Suprapubic skin (tissue), 4 donors: ENCODE measurements around the gene AKAP13. TPM values are rescaled to one million over a fixed set of nuclear protein-coding genes. Genes with fewer than 3 reads are reported as not detected.

Experiments
- DNase-seq, 2 donors: peaks; one replicate each; pipeline ENCODE4 v3.0.0-alpha.2; 2019; ENCODE audit warnings: low spot score in 2 of 2
- H3K27ac ChIP-seq: fragments of 200-600 bp; sonication (generic); one replicate; pipeline ENCODE4 v1.5.1; 2019
- H3K27me3 ChIP-seq: fragments of 200-600 bp; sonication (generic); one replicate; pipeline ENCODE4 v1.5.1; 2019
- H3K36me3 ChIP-seq: fragments of 200-600 bp; sonication (generic); one replicate; pipeline ENCODE4 v1.5.1; 2019
- H3K4me1 ChIP-seq: fragments of 200-600 bp; sonication (generic); one replicate; pipeline ENCODE4 v1.5.1; 2019
- H3K4me3 ChIP-seq: fragments of 200-600 bp; sonication (generic); one replicate; pipeline ENCODE4 v1.5.1; 2019; ENCODE audit warnings: mild to moderate bottlenecking
- H3K9me3 ChIP-seq: fragments of 200-600 bp; sonication (generic); one replicate; pipeline ENCODE4 v1.5.1; 2019
- EP300 ChIP-seq: sonication (generic); formaldehyde crosslinking; IDR thresholded peaks from one replicate; pipeline ENCODE4 v1.6.1; 2017; ENCODE audit warnings: antibody characterized with exemption
- POLR2A ChIP-seq, 2 donors: fragments of 450-650 bp; IDR thresholded peaks; one replicate each; pipeline ENCODE4 v1.6.1; 2017; ENCODE audit warnings: antibody characterized with exemption in 2 of 2, mild to moderate bottlenecking in 2 of 2, moderate library complexity in 2 of 2
- POLR2AphosphoS5 ChIP-seq, 3 donors: sonication (generic); formaldehyde crosslinking; IDR thresholded peaks; one replicate each; pipeline ENCODE4 v1.6.1; 2017; ENCODE audit warnings: antibody characterized with exemption in 3 of 3
- WGBS: methylation state at CpG from one replicate; pipeline ENCODE4 v1.1.5; 2018; 5-methylcytosine and 5-hydroxymethylcytosine counted together
- total RNA-seq, 4 donors: library from RNA; depleted of rRNA; stranded (reverse); fragments of >200 nt; gene quantifications; one replicate each; pipeline ENCODE4 v1.1.0, GENCODE V29; 2016
- TF ChIP-seq, protein P1 (sequence below), 2 donors: fragments of 200-600 bp in 1 of 2; fragments of 450-650 bp in 1 of 2; sonication (generic) in 1 of 2; IDR thresholded peaks; one replicate each; pipeline ENCODE4 v1.5.1; 2016 to 2019; ENCODE audit warnings: antibody characterized with exemption in 2 of 2, mild to moderate bottlenecking in 1 of 2, moderate library complexity in 1 of 2

Gene AKAP13
- total RNA-seq, 4 donors from 2014 or later: 124 to 249 (median 163) TPM

DNA sequence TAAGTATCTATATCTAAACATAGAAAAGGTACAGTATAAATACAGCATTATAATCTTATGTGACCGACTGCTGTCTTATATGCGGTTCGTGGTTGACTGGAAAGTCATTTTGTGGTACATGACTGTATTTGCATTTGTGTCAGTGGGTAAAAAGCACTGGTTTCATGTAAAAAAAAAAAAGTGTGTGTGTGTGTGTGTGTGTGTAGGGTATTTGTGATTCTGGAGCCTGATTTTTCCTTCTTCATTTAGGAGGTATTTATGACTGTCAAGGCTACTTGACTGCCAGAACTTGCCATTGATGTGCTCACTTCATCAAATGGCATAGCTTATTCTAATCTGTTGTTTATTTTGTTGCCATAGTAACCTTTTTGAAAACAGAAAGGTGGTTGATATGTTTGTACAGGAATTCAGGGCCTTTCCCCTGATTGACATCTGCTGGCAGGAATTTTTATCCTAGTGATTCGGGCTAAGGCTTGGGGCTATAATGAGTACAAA lies 63.2 kb downstream of the AKAP13 start:
- H3K27ac ChIP-seq: peak overlapping the region; percentile 67

DNA sequence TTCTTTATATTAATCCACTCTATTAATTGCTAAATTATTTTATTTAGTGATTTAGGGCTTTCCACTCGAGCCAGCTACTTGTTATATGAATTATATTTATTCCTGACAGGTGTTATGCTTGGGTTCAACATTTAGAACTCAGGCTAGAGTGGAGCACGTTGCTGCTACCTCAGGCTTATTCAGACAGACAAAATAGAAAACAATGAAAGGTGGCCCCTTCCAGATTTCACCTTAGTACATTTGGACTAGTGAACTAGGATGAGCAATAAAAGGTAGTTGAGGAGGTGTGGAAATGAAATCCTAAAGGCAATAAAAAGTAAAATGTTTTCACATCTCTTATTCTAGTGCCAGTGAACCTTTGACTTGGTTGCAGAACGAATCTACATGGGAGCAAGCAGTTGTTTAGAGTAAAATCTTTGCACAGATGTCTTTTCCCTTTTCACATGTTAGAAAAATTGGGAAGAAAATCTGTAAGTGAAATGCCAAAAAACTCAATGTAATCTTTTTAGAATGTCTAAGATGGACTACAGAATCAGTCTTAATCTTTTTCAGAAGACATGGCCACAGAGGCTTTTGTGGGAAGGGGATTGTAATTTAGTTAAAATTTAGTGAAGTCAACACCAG lies 63.8 kb downstream of the AKAP13 start:
- Histone ChIP-seq H3K4me1 (peaks cover 51% of the 10 kb centered on the region), H3K9me3 (no peaks in the 10 kb centered on the region), H3K27ac (peak overlapping the region; percentile 59), H3K4me3 (no peak overlapping the region), H3K36me3 (no peaks in the 10 kb centered on the region), H3K27me3 (no peaks in the 10 kb centered on the region)
- DNase-seq: no peak
- no peak for TF ChIP-seq POLR2AphosphoS5 (IDR thresholded peaks at IDR 0.05)
- TF ChIP-seq, protein P1, sequence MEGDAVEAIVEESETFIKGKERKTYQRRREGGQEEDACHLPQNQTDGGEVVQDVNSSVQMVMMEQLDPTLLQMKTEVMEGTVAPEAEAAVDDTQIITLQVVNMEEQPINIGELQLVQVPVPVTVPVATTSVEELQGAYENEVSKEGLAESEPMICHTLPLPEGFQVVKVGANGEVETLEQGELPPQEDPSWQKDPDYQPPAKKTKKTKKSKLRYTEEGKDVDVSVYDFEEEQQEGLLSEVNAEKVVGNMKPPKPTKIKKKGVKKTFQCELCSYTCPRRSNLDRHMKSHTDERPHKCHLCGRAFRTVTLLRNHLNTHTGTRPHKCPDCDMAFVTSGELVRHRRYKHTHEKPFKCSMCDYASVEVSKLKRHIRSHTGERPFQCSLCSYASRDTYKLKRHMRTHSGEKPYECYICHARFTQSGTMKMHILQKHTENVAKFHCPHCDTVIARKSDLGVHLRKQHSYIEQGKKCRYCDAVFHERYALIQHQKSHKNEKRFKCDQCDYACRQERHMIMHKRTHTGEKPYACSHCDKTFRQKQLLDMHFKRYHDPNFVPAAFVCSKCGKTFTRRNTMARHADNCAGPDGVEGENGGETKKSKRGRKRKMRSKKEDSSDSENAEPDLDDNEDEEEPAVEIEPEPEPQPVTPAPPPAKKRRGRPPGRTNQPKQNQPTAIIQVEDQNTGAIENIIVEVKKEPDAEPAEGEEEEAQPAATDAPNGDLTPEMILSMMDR (IDR thresholded peaks at IDR 0.05): no peak
- TF ChIP-seq EP300: no peak
- 30% methylated on average over 3 of the region's 3 CpGs for WGBS

More for the DNA sequence above, 63.2 kb downstream of the AKAP13 start:
- no peaks in the 10 kb centered on the region for H3K9me3 ChIP-seq
- H3K4me1 ChIP-seq: peaks cover 51% of the 10 kb centered on the region
- no peaks in the 10 kb centered on the region for H3K27me3 ChIP-seq
- TF ChIP-seq POLR2AphosphoS5 (IDR thresholded peaks at IDR 0.05) (no peak), EP300 (no peak), POLR2A (IDR thresholded peaks at IDR 0.05) (no peak)
- TF ChIP-seq, protein P1 (IDR thresholded peaks at IDR 0.05): no peak
- no peaks in the 10 kb centered on the region for H3K36me3 ChIP-seq
- 53% methylated on average over 4 of the region's 4 CpGs for WGBS
- DNase-seq: no peak
- H3K4me3 ChIP-seq: no peak overlapping the region

DNA sequence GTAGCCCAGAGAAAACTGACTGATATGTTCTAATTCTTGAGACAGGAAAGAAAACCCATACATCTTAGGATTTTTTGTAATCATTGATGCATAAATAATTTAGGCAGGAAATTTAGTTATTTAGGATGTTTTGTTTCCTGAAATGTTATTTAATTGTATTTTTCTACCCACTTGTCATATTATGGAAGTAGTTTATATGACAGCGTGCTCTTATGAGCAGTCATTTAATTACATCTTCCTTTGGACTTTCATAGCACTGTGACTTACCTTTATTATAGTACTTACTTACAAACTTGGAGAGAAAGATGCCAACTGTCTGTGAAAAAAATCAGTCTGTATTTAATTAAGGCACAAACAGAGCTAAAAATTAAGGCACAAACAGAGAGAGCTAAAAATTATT lies 65.0 kb downstream of the AKAP13 start:
- 94% methylated on average over 1 of the region's 1 CpG for WGBS
- H3K9me3 ChIP-seq: peaks cover 2% of the 10 kb centered on the region
- H3K4me3 ChIP-seq: no peak overlapping the region
- peaks cover 46% of the 10 kb centered on the region for H3K4me1 ChIP-seq
- H3K36me3 ChIP-seq: no peaks in the 10 kb centered on the region
- DNase-seq: no peak
- no peak overlapping the region for H3K27ac ChIP-seq
- no peaks in the 10 kb centered on the region for H3K27me3 ChIP-seq
- no peak for TF ChIP-seq POLR2AphosphoS5 (IDR thresholded peaks at IDR 0.05)

DNA sequence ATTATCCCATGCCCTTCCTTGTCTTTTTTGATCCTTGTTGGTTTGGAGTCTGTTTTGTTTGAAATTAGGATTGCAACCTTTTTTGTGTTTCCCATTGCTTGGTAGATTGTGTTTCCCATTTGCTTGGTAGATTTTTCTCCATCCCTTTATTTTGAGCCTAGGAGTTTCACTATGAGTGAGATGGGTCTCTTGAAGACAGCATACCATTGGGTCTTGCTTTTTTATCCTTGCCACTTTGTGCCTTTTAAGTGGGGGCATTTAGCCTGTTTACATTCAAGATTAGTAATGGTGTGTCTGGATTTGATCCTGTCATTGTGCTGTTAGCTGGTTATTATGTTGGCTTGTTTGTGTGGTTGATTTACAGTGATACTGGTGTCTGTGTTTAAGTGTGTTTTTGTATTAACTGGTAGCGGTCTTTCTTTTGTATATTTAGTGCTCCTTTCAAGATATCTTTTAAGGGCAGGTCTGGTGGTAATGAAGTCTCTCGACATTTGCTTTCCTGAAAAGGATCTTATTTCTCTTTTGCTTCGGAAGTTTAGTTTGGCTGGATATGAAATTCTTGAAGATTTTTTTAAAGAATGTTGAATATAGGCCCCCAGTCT lies 70.8 kb downstream of the AKAP13 start:
- Histone ChIP-seq H3K4me1 (peaks cover 10% of the 10 kb centered on the region), H3K27ac (no peak overlapping the region), H3K36me3 (no peaks in the 10 kb centered on the region), H3K4me3 (no peak overlapping the region), H3K9me3 (peaks cover 3% of the 10 kb centered on the region), H3K27me3 (no peaks in the 10 kb centered on the region)
- no peak for DNase-seq
- no peak for TF ChIP-seq EP300
- WGBS: 97% methylated on average over 3 of the region's 3 CpGs

DNA sequence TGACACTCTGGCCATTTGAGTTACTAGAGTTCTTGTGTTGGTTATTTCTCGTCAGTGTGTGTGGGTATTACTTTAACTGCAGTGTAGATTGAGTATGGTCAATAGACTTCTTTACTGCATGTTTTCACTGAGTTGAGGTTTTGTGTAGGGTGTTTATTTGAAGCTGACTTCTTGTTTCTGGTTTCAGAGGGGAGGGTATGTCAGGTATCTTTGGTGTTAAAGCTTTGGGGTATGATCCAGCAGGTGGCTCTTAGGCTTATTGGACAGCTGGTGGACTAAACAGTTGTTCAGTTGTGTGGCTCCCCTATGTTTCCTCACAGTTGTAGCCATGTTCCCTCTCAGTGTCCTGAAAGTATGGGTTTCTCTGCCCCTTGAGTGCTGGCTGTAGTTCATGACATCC lies 72.0 kb downstream of the AKAP13 start:
- WGBS: 96% methylated on average over 1 of the region's 1 CpG
- TF ChIP-seq, protein P1 (IDR thresholded peaks at IDR 0.05): no peak
- TF ChIP-seq POLR2A (IDR thresholded peaks at IDR 0.05) (no peak), EP300 (no peak), POLR2AphosphoS5 (IDR thresholded peaks at IDR 0.05) (no peak)

DNA sequence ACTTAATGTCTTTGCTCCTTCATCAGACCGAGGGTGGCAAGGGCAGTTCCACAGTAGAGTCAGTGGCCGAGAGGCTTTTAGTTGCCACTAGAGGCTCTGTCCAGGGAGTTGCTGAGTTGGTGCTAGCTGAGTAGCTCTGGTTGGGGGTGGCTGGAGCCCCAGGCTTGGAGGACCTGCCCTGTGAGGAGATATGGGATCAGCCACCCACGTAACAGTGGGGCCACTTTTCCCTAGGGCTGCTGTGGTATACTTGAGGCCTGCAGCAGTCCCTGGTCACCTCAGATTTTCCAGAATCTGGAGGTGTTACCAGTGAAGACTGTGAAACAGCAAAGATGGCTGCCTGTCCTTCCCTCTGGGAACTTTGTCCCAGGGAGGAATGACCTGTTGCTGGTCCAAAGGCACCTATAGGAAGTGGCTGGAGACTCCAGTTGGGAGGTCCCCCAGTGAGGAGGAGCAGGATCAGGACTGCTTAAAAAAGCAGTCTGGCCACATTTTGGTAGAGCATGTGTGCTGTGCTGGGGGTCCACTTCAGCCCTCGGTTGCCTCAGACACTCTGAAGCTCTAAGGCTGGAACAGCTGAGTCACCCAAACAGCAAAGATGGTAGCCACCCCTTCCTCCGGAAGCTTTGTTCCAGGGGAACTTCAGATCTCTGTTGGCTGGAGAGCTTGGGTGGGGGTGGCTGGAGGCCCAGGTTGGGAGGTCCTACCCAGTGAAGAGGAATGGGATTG lies 72.9 kb downstream of the AKAP13 start:
- TF ChIP-seq EP300 (no peak), POLR2A (IDR thresholded peaks at IDR 0.05) (no peak)
- DNase-seq: no peak
- no peak overlapping the region for H3K27ac ChIP-seq
- peaks cover 29% of the 10 kb centered on the region for H3K4me1 ChIP-seq
- H3K27me3 ChIP-seq: no peaks in the 10 kb centered on the region
- H3K4me3 ChIP-seq: no peak overlapping the region
- peaks cover 3% of the 10 kb centered on the region for H3K9me3 ChIP-seq
- H3K36me3 ChIP-seq: no peaks in the 10 kb centered on the region
- WGBS: 92% methylated on average over 2 of the region's 5 CpGs

More for the DNA sequence above, 72.0 kb downstream of the AKAP13 start:
- no peak overlapping the region for H3K4me3 ChIP-seq
- H3K36me3 ChIP-seq: no peaks in the 10 kb centered on the region
- H3K9me3 ChIP-seq: peaks cover 3% of the 10 kb centered on the region
- peaks cover 20% of the 10 kb centered on the region for H3K4me1 ChIP-seq
- H3K27me3 ChIP-seq: no peaks in the 10 kb centered on the region
- no peak for DNase-seq
- no peak overlapping the region for H3K27ac ChIP-seq
